Loucy (cell line): ENCODE measurements around the gene SLC35B1.

Experiments
- H2AFZ ChIP-seq: fragments of 200-600 bp; sonication (generic); 2 replicates; pipeline ENCODE4 v1.6.0; 2016; ENCODE audit warnings: antibody characterized with exemption, mild to moderate bottlenecking, low read length, moderate library complexity
- H3F3A ChIP-seq: fragments of 200-600 bp; 2 replicates; pipeline ENCODE4 v1.6.0; 2016; ENCODE audit warnings: antibody characterized with exemption, low read depth, mild to moderate bottlenecking
- H3K27me3 ChIP-seq: fragments of 200-600 bp; sonication (generic); 2 replicates; pipeline ENCODE4 v1.6.1; 2014; ENCODE audit warnings: low read length, mild to moderate bottlenecking; ENCODE audit not compliant: insufficient read depth, poor library complexity, severe bottlenecking
- H3K36me3 ChIP-seq: fragments of 200-600 bp; sonication (generic); 2 replicates; pipeline ENCODE4 v1.6.1; 2016; ENCODE audit warnings: low read length; ENCODE audit not compliant: insufficient read depth
- H3K4me1 ChIP-seq: fragments of 200-600 bp; sonication (generic); 2 replicates; pipeline ENCODE4 v1.5.1; 2014; ENCODE audit warnings: low read length, mild to moderate bottlenecking; ENCODE audit not compliant: insufficient read depth, poor library complexity, severe bottlenecking
- H3K4me2 ChIP-seq: fragments of 200-600 bp; sonication (generic); 2 replicates; pipeline ENCODE4 v1.6.0; 2014; ENCODE audit warnings: antibody characterized with exemption, low read length, low read depth, mild to moderate bottlenecking; ENCODE audit not compliant: poor library complexity, severe bottlenecking
- H3K4me3 ChIP-seq: fragments of 200-600 bp; sonication (generic); 2 replicates; pipeline ENCODE4 v1.5.1; 2014; ENCODE audit warnings: low read length, mild to moderate bottlenecking, mixed read lengths; ENCODE audit not compliant: poor library complexity, severe bottlenecking
- H3K79me2 ChIP-seq: fragments of 200-600 bp; sonication (generic); 2 replicates; pipeline ENCODE4 v1.6.1; 2014; ENCODE audit warnings: low read length; ENCODE audit not compliant: insufficient read depth
- H3K9ac ChIP-seq: fragments of 200-600 bp; sonication (generic); 2 replicates; pipeline ENCODE4 v1.6.0; 2014; ENCODE audit warnings: mild to moderate bottlenecking, low read depth, low read length, moderate library complexity; ENCODE audit not compliant: poor library complexity, severe bottlenecking
- H3K9me2 ChIP-seq: fragments of 200-600 bp; sonication (generic); replicated peaks from 2 replicates; pipeline ENCODE4 v1.6.1; 2016; ENCODE audit warnings: low read depth, low read length, mixed read lengths
- H3K9me3 ChIP-seq: fragments of 200-600 bp; sonication (generic); 2 replicates; pipeline ENCODE4 v1.6.1; 2014; ENCODE audit warnings: mild to moderate bottlenecking, antibody characterized with exemption, low read length, low read depth; ENCODE audit not compliant: insufficient read depth
- H4K20me1 ChIP-seq: fragments of 200-600 bp; sonication (generic); 2 replicates; pipeline ENCODE4 v1.6.0; 2014; ENCODE audit warnings: antibody characterized with exemption, low read length, mild to moderate bottlenecking; ENCODE audit not compliant: insufficient read depth, poor library complexity, severe bottlenecking
- EZH2phosphoT487 ChIP-seq: fragments of 200-600 bp; IDR thresholded peaks from 2 replicates; pipeline ENCODE4 v1.6.1; 2018; ENCODE audit warnings: antibody characterized with exemption, mild to moderate bottlenecking, moderate library complexity, borderline replicate concordance
- TF ChIP-seq, protein P1 (sequence below): fragments of 200-600 bp; sonication (generic); conservative IDR thresholded peaks from 2 replicates; pipeline ENCODE4 v1.5.1; 2014; ENCODE audit warnings: mild to moderate bottlenecking, antibody characterized with exemption, low read length

SLC35B1 gene

DNA sequence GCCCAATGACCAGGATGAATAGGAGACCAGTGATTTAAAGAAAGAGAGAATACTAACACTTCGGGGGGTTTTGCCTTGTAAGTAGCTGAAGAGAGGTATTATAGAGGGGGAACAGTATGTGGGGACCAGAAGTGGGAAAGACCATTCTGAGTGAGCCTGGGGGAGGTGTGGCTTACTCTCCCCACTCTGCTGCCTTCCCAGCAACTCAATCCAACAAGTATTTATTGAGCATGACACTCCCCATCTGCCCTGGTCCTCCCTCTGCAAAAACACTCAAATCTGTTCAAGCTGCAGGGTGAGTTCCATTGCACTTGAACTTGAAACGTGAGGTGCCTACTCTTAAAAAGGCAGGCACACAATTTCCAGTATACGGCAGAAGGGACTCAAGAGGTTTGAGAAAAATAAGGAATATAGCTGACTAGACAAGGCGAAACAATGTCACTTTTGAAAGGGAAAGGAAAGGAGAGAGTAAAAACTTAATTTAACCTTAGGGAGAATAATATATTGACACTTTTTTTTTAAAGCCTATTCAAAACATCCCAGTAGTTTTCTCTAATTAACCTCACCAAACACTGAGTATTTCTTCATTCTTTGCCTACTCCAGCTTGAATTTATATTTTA lies 48.0 kb upstream of the SLC35B1 start:
- H3K4me3 ChIP-seq, result peak overlapping the region; percentile 53
- H3K4me1 ChIP-seq, result peaks cover 80% of the 10 kb centered on the region
- H3K36me3 ChIP-seq, result peaks cover 13% of the 10 kb centered on the region; the same call in 1 of the 2 replicates
- H2AFZ ChIP-seq, result no peak overlapping the region
- peaks cover 80% of the 10 kb centered on the region for H4K20me1 ChIP-seq
- H3K9me2 ChIP-seq, result no peaks in the 10 kb centered on the region
- H3K9ac ChIP-seq, result peak overlapping the region; percentile 50
- no peaks in the 10 kb centered on the region for H3K9me3 ChIP-seq
- peaks cover 98% of the 10 kb centered on the region for H3K79me2 ChIP-seq
- H3K4me2 ChIP-seq, result peak overlapping the region; percentile 74
- TF ChIP-seq, protein P1, sequence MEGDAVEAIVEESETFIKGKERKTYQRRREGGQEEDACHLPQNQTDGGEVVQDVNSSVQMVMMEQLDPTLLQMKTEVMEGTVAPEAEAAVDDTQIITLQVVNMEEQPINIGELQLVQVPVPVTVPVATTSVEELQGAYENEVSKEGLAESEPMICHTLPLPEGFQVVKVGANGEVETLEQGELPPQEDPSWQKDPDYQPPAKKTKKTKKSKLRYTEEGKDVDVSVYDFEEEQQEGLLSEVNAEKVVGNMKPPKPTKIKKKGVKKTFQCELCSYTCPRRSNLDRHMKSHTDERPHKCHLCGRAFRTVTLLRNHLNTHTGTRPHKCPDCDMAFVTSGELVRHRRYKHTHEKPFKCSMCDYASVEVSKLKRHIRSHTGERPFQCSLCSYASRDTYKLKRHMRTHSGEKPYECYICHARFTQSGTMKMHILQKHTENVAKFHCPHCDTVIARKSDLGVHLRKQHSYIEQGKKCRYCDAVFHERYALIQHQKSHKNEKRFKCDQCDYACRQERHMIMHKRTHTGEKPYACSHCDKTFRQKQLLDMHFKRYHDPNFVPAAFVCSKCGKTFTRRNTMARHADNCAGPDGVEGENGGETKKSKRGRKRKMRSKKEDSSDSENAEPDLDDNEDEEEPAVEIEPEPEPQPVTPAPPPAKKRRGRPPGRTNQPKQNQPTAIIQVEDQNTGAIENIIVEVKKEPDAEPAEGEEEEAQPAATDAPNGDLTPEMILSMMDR, result no peak
- no peak for TF ChIP-seq EZH2phosphoT487
- no peaks in the 10 kb centered on the region for H3K27me3 ChIP-seq
- peaks cover 3% of the 10 kb centered on the region for H3F3A ChIP-seq

DNA sequence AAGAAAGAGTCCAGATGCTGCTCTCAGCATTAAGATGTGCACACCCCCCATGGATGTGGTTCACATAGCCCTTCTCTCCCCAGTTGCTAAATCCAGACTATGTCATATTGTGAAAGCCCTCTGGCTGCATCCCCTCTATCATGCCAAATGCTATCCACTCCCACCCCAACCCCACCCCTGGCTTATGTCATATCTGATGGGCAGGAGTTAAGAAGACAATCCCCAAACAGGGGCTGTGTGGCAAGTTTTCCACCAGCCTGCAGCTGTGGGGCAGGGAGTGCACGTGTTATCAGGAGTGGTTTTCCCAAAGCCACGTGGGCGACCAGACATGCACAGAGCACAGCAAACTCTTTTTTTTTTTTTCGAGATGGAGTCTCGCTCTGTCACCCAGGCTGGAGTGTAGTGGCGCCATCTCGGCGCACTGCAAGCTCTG lies 46.2 kb upstream of the SLC35B1 start:
- TF ChIP-seq, protein P1, result no peak
- no peak for TF ChIP-seq EZH2phosphoT487
- H2AFZ ChIP-seq, result no peak overlapping the region
- H4K20me1 ChIP-seq, result peaks cover 62% of the 10 kb centered on the region
- peaks cover 94% of the 10 kb centered on the region for H3K79me2 ChIP-seq
- no peaks in the 10 kb centered on the region for H3K9me3 ChIP-seq
- H3K36me3 ChIP-seq, result peaks cover 21% of the 10 kb centered on the region; the same call in 1 of the 2 replicates
- peak overlapping the region; percentile 18 for H3K4me3 ChIP-seq
- H3K9me2 ChIP-seq, result no peaks in the 10 kb centered on the region
- H3F3A ChIP-seq, result peaks cover 15% of the 10 kb centered on the region
- peak overlapping the region; percentile 74 for H3K4me2 ChIP-seq
- no peaks in the 10 kb centered on the region for H3K27me3 ChIP-seq
- H3K9ac ChIP-seq, result peak overlapping the region; percentile 50
- peaks cover 80% of the 10 kb centered on the region for H3K4me1 ChIP-seq

DNA sequence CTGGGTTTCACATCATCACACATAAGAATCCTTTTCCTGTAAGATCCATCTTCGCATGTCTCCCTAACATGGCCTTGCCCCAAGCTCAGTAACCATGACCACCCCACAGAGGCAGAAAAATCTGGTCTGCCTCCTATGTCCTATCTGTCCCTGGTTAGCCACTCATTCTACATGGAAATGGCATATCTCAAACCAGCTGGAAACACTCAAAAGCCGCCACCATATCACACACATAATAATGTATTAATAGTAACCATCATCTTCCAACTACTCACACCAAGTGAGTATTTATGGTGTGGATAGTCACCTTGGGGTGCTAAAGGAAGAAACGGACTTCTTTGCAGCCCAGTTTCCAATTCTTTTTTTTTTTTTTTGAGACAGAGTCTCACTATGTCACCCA lies 44.7 kb upstream of the SLC35B1 start:
- TF ChIP-seq, protein P1, result no peak
- no peak for TF ChIP-seq EZH2phosphoT487
- Histone ChIP-seq H3K9me3 (no peaks in the 10 kb centered on the region), H3K36me3 (peaks cover 17% of the 10 kb centered on the region; the same call in 1 of the 2 replicates), H3K4me1 (peaks cover 84% of the 10 kb centered on the region), H3K27me3 (no peaks in the 10 kb centered on the region), H3K4me3 (peak overlapping the region; percentile 12), H3K9me2 (no peaks in the 10 kb centered on the region), H3K9ac (peak overlapping the region; percentile 30), H3K79me2 (peaks cover 89% of the 10 kb centered on the region), H2AFZ (no peak overlapping the region), H4K20me1 (peaks cover 54% of the 10 kb centered on the region), H3F3A (peaks cover 28% of the 10 kb centered on the region), H3K4me2 (peak overlapping the region; percentile 74)
